GM12875 (cell line): ENCODE measurements around the gene FRMD1.

Experiments used
- H3K4me3 ChIP-seq: one replicate; pipeline ENCODE4 v1.5.1; 2011; ENCODE audit warnings: low read depth, low read length, control low read depth
- TF ChIP-seq, protein P1 (sequence below): IDR thresholded peaks from 2 replicates; pipeline ENCODE4 v1.5.1; 2011; ENCODE audit warnings: low read depth, mild to moderate bottlenecking, control low read depth, inconsistent platforms, low read length, moderate library complexity, borderline replicate concordance; ENCODE audit not compliant: insufficient read depth

FRMD1 gene

DNA sequence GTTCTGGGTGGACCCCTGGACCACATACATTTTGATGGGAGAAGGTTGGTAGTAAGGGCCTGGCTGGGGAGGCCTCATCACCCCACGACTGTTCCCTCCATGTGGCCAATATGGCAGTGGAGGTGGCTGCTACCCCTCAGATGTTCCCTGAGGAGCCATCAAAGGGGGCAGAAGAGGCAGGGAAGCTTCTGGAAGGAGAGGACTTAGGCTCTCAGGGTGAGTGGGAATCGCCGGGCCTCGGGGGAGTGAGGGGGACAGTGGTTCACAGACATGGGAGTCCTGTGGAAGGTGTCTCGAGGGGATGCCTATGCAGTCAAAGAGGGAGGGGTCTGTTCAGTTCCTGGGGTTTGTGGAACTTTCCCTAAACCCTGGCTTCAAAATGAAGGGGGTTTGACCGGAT is 32.9 kb upstream of the FRMD1 start:
- TF ChIP-seq, protein P1, sequence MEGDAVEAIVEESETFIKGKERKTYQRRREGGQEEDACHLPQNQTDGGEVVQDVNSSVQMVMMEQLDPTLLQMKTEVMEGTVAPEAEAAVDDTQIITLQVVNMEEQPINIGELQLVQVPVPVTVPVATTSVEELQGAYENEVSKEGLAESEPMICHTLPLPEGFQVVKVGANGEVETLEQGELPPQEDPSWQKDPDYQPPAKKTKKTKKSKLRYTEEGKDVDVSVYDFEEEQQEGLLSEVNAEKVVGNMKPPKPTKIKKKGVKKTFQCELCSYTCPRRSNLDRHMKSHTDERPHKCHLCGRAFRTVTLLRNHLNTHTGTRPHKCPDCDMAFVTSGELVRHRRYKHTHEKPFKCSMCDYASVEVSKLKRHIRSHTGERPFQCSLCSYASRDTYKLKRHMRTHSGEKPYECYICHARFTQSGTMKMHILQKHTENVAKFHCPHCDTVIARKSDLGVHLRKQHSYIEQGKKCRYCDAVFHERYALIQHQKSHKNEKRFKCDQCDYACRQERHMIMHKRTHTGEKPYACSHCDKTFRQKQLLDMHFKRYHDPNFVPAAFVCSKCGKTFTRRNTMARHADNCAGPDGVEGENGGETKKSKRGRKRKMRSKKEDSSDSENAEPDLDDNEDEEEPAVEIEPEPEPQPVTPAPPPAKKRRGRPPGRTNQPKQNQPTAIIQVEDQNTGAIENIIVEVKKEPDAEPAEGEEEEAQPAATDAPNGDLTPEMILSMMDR: no peak
- no peak overlapping the region for H3K4me3 ChIP-seq

DNA sequence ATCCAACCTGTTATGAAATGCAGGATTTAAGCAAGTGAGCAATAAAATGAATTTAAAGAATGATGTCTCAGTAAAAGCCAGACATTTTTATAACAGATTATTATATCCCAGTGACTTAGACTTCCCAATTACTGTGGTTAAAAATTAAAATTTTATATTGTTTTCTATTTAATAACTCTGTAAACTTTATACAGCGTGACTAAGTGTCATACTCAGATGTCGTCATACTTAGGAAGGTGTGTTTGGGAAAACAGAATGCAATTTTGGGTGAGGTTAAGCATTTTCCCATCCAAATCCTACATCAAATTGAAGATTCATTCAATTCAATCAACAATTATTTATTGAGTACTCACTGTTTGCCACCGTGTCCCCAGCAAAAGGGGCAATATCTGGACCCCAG is 31.4 kb upstream of the FRMD1 start:
- H3K4me3 ChIP-seq: no peak overlapping the region
- TF ChIP-seq, protein P1: no peak

DNA sequence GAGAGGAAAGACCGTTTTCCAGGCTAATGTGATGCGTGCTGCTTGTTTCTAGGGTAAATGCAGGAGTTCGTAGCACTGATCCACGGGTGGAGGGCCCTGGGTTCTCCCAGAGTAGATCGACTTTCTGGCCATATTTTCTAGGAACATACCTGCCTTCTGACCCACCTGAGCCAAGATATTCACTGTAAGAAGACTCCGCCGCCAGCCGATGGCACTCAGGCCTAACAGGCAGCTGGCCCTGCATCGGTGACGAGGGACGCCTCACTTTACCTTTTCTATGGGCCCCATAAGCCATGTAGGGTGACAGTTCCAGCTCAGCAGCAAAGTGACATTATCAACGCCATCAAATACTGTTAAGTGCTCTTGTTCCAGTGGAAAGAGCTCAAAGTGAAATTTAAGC is 30.2 kb upstream of the FRMD1 start:
- H3K4me3 ChIP-seq: no peak overlapping the region
- TF ChIP-seq, protein P1: no peak

DNA sequence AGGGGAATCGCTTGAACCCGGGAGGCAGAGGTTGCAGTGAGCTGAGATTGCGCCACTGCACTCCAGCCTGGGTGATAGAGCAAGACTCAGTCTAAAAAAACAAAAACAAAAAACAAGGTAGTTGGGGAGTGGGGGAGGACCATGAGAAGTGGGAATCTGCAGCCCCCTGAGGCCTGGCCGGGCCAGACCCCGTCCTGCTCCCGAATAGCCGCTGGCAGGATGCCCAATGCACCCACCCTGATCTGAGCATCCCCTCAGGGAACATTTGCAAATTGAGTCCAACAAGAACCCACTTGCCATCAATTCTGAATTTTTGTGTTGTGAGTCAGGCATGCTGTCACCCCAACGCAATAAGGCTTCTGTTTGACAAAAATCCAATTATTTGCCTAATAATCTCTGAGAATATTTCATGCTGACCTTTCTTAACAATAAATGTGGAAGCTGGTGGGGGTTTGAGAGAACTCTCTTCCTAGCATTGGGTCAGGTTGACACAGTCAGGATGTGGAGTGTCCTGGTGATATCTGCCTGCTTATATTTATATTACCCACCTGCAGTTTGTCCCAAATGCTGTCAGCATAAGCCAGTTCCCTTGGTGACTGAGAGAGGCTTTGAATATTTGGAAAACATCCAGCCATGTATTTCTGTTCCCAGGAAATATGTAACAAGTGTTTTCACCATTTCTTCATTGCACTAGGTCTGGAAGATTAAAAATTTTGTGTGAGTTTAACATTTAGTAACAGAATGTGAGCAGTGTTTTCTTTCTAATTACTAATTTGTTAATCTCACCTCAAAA is 28.4 kb upstream of the FRMD1 start:
- no peak overlapping the region for H3K4me3 ChIP-seq
- TF ChIP-seq, protein P1: no peak

DNA sequence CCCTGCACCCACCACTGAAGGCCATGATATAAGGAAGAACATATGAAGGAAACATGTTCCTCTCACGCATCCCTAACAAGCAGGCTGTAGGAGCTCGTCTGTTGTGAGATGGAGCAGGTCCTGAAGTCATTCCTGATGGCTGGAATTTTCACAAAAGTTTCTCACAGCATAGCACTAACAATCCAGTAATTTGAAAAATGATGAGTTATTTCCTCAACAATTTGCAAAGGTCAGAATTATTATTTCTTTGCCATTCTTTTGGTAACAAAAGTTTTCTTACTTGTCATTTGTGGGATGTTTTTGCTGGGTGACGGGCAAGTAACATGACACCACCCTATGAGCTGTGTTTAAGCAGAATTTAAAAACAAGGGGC is 27.6 kb upstream of the FRMD1 start:
- TF ChIP-seq, protein P1: no peak
- no peak overlapping the region for H3K4me3 ChIP-seq

DNA sequence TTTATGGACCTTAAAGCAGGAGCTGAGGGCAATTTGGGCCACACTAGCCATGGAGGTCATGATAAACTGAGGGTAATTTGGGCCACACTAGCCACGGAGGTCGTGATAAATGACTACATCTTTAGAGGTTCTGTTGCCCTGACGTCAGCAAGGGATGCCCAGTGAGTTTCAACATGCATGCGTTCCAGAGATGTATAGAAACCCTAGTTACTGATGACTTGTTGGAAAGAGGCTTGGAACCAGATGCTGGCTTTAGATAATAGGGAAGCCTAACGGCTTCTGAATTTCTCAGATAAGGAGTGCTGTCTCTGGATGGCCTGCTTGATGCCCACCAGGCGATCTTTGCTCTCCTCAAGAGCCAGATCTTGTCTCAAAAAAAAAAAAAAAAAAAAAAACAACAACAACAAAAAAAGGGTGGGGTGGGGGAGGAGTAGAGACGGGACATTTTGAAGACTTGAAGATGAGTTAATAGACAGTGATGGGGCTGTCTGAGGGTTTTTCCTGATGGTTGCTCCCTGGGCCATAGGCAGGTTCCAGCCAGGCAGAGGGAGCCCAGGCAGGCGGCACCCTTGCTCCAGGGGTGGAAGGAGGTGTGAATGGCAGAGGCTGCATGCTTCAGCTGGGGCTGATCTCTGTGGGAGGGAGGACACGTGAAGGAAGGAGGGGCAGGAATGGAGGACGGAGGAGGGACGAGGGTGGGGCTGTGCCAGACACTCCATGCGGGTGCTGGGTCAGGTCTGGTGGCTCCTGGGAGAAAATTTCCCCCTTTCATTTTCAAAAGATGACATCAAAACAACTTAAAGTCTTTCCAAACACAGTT is 27.0 kb upstream of the FRMD1 start:
- H3K4me3 ChIP-seq: no peak overlapping the region
- TF ChIP-seq, protein P1: no peak
